Skeletal muscle cell (primary cell): ENCODE data around the gene CFAP251.

Source experiments
- DNase-seq: peaks from one replicate; pipeline ENCODE4 v3.0.0-alpha.2; 2010; ENCODE audit warnings: low read depth
- H3K4me3 ChIP-seq: 2 replicates; pipeline ENCODE4 v1.5.1; 2011; ENCODE audit warnings: low read depth, mild to moderate bottlenecking, control low read depth, low read length, moderate library complexity

Gene CFAP251

DNA sequence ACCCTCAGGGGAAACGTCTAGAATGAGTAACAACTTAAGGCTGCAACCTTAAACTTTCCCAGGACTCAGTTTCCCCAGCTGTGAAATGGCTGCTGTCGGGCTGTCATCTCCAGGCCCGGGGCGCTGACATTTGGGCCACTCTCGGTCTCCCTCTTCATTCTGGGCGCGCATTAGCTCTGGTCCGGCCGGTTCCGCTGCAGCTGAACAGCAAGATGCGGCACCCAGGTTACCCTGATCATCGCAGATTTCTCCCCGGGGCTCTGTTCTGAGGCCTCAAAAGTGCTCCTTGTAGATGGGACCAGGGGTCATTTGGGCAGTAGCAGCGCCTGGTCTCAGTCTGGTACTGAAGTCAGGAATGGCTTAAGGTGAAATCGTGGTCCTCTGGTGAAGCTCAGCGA is 102.4 kb downstream of the CFAP251 start:
- peak overlapping the region; percentile 58 for H3K4me3 ChIP-seq
- no peak for DNase-seq

DNA sequence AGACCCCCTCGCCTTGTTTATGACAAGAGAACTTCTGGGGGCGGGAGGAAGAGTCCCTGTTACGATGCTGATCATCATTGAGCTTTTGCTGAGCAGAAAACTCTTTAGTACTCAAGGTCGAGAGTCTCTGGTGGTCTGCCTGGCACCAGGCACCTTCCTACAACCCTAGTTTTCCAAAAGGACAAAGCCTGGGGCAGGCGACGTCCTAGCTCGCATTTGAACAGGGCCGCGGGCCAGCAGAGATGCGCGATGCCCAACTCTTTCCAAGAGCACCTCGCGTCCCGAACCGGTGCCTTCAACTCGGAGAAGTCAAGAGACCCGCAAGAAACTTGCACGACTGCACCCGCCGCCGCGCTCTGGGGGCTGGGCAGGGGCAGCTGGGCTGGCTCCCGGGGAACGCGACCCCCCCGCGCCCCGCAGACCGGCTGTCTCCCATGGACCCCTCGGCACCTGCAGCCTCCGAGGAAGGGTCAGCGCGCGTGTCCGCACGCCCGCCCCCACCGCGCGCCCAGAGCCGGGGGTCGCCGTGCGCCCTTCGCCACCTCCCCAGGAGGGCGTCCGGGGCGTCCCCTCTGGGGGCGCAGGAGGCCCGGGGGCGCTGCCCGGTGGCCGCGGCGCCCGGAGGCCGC is 102.9 kb downstream of the CFAP251 start:
- H3K4me3 ChIP-seq = peak overlapping the region; percentile 58
- no peak for DNase-seq

DNA sequence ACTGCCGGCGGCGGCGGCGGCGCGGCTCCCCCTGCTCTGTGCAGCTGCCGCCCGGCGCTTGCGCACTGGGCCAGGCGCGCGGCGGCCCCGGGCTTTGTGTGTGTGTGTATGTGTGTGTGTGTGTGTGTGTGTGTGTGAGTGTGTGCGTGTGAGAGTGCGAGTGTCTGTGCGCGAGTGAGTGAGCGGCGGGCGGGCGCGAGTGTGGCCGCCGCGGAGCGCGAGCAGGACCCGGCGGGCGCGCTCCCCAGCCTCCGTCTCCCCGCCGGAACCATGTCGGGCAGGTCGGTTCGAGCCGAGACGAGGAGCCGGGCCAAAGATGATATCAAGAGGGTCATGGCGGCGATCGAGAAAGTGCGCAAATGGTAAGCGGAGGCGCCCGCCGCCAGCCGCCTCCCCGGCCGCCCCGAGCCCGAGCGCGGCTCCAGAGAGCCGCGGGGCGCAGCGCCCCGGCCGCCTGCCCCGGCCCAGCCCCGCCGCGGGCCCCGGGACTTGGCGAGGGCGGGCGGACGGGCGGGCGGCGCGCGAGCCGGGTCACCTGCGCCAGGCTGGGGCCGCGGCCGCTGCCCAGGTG is 103.5 kb downstream of the CFAP251 start, which contains the start of gene BCL7A:
Gene BCL7A (plus strand): TSS at position 63 of the 571 bp plus-strand sequence. CDS start 208 bp downstream, at position 271.
- DNase-seq = peak; percentile 31
- peak within 1 kb of the TSS; percentile 58 for H3K4me3 ChIP-seq

DNA sequence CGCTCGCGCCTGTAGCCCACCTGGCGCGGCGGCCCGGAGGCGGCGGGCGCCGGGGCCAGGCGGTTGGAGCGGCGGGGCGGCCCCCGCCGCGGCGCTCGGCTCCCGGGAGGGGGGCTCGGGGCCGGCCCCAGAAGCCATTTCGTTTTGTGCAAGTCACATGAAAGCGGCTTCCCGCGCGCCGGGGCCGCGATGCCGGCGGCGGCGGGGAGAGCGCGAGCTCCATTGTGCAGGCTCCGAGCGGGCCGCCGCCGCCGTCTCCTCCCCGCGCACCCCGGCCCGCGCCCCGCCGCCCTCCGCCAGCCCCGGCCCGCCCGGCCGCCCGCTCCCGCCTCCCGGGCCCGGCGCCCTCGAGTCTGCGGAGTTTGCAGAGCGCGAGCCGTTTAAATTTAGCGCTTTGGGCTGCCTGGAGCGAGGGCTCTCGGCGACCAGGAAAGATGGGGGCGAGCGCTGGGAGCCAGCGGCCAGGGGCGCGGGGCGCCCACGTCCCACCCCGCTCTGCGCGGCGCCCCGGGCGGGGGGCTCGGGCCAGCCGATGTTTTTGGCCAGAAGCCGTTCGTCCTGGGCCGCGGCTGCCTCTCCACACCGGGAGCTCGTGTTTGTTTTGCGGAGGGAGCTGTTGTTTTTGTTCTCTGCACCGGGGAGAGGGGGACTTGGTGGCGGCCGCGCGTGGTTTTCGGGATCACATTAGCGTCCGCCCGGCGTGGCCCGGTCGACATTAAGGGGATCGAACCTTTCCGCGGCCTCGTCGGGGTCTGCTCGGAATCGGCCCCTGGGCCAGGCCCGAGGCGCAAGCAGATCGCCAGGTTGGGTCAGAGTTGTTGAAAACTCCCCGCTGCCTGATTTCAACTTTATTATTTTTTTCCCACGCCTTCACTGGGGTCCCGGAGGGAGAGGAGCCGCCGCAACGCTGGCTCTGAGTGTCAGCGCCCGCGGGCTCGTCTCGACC is 104.3 kb downstream of the CFAP251 start:
- DNase-seq = no peak
- peak overlapping the region; percentile 58 for H3K4me3 ChIP-seq

DNA sequence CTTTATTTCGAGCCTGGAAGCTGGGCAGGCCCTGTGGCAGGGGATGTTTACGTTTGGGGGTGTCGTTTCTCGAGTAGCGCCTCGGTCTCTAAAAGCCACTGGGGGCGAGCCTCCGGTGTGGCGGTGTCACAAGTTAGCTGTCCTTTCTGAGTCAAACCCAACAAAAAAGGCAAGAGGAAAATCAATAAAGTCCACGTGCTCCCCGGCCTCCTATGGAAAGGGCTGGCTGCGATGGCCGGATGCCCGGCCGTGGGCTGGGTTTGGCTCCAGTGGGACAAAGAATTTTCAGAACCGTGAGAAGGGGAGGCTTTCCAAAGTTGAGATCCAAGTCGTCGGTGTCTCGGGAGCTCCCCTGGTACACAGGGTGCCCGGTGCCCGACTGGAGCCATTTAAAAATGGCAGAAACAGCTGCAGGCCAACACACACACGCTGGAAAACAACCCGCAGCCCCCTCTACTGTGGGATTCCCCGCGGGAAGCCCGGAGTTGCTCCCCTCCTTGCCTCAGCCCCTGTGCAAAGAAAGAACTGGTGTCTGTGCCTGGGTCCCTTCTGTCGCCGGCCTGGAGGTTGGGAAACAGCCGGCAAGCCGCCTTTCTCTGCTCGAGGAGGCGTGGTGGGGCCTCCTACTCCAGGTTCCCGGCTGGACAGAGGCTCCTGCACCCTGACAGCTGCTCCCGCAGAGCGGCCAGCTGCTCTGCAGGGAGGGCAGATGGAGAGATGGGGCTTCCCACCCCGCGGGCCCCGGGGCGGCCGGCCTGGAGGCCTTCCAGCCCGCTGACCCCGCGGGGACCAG is 105.1 kb downstream of the CFAP251 start:
- H3K4me3 ChIP-seq = peak overlapping the region; percentile 58
- peak; percentile 34 for DNase-seq

DNA sequence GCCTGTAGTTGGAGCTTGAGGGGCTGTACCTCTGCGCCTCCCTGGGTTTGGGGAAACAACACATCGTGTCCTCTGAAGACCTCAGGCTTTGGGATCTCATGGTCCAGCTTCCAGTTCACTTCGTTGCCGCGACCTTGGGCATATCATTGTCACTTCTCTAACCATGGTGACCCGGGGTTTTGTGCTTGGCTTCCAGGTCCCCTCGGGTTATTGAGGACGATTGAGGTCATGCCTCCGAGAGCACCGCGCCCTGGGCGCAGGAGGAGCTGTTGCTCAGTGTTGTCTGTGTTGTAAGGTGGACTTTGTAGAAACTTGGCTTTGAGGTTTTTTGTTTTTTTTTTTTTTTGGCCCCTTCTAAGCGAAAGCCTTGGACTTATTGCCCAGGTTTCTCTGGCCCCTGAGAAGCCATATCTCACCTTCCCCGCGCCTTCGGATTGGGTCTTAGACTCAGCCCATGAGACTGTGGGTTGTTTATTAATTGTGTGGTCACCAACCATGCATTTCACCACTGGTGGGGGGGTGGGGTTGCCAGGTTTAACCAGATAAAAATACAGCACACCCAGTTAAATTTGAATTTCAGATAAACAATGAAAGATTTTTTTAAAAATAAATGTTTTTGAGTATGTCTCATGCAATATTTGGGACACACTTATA is 105.9 kb downstream of the CFAP251 start:
- DNase-seq = no peak
- H3K4me3 ChIP-seq = peak overlapping the region; percentile 58

DNA sequence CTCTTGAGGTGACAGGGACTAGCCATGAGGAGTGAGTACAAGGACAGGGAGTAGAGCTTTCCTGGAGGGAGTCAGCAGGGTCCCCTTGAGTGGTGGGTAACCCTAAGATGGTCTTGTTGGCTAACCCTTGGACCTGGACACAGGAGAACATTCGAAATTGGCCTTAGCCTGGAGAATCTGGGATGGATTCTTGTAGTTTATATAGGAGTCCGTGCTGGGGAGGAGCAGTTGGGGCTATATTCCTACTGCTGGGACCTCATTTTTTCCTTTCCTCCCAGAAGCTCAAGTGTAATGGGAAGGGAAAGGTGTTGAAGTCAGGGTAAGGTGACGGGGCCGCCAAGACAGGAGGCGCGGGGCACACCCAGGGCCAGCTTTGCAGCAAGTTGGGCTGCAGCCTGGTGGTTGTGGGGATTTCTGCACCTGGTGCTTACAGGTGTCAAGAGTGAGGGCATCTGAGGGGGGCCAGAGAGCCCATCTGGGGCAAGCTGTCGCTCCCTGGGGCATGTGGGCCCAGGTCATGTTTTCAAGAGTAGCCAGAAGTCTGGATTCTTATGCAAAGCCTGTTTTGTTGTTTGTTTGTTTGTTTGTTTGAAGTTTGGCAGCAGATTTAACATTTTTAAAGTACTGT is 108.4 kb downstream of the CFAP251 start:
- H3K4me3 ChIP-seq = no peak overlapping the region

DNA sequence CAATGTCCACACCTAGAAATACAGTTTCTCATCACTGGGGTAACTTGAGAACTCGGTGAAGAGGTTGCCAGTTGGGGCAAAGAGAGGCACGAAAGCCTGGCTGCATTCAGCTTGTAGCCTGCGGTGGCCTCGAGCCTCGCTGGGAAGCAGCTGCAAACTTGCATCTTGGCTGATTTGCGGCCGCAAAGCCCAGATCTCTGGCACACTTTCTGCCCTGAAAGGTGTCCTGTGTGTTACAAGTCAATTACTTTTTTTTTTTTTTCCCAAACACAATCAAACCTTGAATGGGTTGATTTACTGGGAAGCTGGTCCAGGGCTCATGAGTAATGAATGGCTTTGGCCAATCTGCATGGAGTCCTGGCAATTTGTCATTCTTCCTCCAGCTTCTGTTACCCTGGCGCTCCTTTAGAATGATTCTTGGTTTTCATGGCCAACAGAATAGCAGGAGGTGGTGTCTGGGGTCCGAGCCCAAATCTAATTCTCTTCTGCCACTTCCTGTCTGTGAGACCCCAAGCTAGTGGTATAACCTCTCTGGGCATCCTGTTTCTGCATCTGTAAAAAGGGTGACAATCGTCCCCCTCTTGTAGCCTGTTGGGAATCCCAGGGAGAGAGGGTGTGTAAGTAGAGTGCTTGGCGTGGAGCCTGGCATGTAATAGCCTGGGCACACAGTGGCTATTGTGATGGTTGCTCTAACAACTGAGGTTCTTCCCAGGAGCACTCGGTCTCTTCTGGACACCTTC is 109.9 kb downstream of the CFAP251 start:
- no peak for DNase-seq
- H3K4me3 ChIP-seq = no peak overlapping the region

More for the DNA sequence above, 108.4 kb downstream of the CFAP251 start:
- DNase-seq = no peak

DNA sequence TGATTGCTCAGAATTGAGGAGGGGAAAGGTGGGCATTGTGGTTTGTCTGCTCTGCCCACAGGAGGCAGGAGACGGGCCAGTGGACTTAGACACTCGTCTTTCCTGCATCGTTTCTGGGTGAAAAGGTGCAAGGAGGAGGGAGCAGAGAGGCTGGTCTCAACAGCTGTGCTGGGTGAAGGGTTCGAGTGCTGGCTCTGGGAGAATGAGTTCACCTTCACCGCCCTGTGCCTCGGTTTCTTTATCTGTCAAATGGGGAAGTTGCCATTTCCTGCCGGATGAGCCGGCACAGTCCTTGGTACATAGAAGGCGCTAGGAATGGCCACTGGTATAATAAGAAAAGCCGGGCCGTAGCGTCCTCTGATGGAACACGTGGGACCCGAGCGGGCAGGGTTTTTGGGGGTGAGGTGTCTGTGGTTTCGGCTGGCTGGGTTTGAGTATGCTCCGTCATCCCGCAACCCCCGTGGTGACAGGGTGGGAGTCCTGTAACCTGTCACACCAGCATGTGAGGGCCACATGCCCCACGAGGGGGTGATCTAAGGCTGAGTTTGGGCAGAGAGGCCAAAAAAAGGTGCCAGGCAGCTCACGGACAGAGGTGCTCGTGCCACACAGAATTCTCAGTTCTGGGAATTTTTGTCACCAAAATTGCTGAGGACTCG is 110.6 kb downstream of the CFAP251 start:
- H3K4me3 ChIP-seq = no peak overlapping the region
- no peak for DNase-seq

DNA sequence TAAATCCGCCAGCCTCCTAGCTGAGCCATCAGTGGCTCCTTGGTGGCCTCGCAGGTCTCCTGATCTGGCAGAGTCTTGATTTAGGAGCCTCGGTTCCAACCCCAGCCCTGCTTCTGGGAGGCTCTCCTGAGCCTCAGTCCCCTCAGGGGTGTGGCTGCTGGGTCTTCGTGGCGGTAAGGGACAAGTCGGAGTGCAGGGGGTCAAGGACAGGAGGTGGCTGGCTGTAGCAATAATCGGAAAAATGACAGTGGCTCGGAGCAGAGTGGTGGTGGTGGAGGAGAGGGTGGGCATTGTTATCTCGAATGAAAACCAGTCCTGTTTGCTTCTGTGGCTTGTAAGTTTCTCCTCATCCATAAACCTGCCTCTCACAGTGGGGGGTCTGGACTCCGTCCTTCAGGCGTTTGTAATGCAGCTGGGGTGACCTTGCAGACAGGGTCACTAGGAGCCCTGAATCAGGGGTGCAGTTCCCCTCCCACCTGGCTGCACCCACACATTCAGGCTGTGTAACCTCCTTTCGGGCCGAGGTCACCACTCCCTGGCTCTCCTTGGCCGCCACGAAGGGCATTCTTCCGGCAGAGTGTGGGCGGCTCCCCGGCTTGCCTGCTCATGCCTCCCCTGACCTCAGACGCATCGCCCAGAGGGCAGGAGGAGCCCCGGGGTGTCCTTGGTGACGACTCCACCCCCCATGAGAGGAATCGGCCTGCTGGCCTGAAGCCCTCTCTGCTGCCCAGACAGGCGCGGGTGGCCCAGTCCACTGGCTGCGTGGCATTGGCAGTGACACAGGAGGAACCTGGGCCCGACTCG is 111.4 kb downstream of the CFAP251 start:
- no peak for DNase-seq
- H3K4me3 ChIP-seq = no peak overlapping the region

DNA sequence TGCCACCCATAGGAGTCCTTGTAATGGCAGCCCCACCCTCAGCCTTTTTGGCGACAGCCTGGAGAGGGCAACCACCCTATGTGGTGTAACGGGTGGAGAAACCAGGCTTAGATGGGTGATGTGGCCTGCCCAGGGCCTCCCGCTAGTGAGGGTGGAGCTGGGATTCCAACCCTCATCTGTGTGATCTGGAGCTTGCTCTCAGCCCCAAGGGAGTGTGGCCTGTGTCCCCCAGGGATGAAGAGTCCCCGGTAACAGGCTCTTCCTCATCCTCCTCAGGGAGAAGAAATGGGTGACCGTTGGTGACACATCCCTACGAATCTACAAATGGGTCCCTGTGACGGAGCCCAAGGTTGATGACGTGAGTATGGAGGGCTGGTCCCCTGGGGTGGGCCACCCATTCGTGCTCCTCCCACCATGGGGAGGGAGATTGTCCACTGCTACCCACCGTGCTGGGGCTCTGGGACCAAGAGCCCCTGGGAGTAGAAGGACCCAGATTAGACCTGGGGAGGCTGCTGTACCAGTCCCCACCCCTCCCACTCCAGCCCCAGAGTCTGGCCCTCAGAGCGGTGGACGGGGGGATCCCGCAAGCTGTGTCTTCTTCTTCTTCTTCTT is 112.1 kb downstream of the CFAP251 start:
- no peak overlapping the region for H3K4me3 ChIP-seq
- DNase-seq = no peak

DNA sequence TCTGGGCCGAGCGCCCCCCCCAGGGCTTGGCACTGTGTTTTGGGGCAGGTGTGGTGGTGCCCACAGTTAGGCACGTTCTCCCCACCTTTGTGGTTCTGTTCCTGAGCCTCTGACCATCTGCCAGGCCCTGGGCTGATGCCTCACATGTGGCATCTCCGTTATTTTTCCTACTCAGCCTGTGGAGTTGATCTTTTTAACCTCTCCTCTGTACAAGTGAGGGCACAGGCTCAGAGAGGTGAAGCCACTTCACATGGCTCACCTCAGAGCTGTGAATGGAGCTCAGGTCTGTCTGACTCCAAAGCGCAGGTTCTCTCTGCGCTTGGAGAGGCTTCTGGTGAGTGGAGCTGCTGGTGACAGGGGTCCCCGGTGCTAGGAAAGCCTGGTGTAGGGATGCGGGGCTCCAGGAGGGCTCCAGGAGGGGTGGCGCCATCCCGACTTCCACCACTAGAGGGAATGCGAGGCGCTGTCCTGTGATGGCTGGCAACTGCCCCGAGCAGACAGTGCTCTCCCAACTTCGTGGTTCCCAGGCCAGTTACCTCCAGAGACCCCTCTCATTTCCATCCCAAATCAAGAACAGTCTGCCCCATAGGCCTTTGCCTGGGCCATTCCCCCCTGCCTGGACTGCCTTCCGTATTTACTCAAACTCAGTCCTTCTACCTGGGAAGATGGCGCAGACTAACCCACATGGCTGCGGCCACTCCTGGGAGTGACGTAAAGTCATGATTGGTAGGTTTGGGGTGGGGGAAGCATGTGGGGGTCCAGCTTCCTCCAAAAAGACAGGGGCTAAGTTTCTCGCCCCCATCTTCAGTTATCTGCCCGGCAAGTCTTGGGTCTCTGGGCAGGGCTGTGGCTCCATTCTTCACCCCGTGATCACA is 113.2 kb downstream of the CFAP251 start:
- no peak for DNase-seq
- no peak overlapping the region for H3K4me3 ChIP-seq

DNA sequence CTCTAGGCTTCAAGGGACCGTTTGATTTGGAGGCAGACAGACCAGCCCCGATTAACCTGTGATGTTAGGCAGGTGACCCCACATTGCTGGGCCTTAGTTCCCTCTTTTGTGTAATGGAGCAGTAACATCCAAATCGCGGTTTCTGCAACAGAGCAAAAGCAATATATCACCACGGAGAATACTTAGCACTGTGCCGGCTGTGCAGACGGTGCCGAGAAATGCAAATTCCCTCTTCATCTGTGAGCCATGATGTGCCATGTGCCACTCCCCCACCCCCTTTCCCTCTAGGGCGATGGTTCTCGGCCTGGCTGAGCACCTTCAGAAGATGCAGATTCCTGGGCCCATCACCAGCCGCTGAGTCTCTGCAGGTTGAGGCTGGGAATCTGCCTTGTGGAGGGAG is 114.2 kb downstream of the CFAP251 start:
- DNase-seq = no peak
- H3K4me3 ChIP-seq = no peak overlapping the region

DNA sequence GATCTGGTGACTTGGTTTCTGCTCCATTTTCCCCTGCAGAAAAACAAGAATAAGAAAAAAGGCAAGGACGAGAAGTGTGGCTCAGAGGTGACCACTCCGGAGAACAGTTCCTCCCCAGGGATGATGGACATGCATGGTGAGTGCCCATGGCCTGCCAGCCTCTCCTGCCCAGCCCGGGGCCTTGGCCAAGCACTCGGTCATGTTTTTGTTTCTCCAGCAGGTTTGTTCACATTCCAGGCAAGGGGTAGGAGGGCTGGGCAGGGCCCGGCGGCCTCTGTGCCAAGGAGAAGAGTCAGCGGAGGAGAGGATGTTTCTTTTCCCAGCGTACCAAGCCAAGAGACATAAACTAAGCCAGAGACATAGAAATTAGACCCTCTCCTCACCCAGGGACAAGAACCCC is 116.9 kb downstream of the CFAP251 start:
- H3K4me3 ChIP-seq = no peak overlapping the region

DNA sequence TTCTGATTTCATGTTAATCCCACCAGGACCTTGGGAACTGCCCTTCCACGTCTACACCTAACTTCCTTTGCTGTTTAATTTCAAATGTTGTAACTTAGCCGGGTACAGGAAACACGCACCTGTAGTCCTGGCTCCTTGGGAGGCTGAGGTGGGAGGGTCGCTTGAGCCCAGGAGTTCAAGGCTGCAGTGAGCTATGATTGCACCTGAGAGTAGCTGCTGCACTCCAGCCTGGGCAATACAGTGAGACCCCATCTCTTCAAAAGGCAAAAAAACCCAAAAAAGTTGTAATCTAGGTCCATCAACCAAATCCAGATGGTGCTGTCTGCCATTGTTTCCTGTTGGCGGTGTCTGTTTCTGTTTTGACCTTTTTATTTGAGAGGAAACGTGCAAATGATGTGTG is 117.8 kb downstream of the CFAP251 start:
- no peak for DNase-seq

More for the DNA sequence above, 116.9 kb downstream of the CFAP251 start:
- no peak for DNase-seq

More for the DNA sequence above, 117.8 kb downstream of the CFAP251 start:
- H3K4me3 ChIP-seq = no peak overlapping the region
